H1 (cell line): ENCODE measurements around the gene CPNE4. TPM values are rescaled to one million over a fixed set of nuclear protein-coding genes. Genes with fewer than 3 reads are reported as not detected.
A peak's percentile ranks its signal among the peaks of the same experiment; 100 is the strongest.

Experiments
- CTCF ChIA-PET: fragments of 300-600 bp; sonication (Branson Sonifier 250); formaldehyde crosslinking; loops from one replicate; lab custom pipeline; 2021; ENCODE audit not compliant: partially characterized antibody; lab: Charles Lee
- POLR2A ChIA-PET: fragments of 300-600 bp; sonication (Branson Sonifier 250); formaldehyde crosslinking; loops from one replicate; lab custom pipeline; 2021; ENCODE audit warnings: inconsistent platforms; ENCODE audit not compliant: partially characterized antibody; lab: Charles Lee
- DNase-seq, 2 experiments: peaks; one replicate each; pipeline versions ENCODE4 v3.0.0 to v3.0.0-alpha.2; 2010 to 2022; ENCODE audit warnings: low spot score in 2 of 2, low read depth in 1 of 2, mixed read lengths in 1 of 2
- FAIRE-seq: peaks from 2 replicates; lab custom pipeline; 2011; peaks lifted over from hg19 to GRCh38; lab: Jason Lieb, UNC
- H2AFZ ChIP-seq: 2 replicates; pipeline ENCODE4 v1.8.1; 2012; ENCODE audit warnings: low read length, inconsistent platforms
- H2AK5ac ChIP-seq: 2 replicates; pipeline ENCODE4 v1.6.1; 2013; ENCODE audit warnings: low read depth, low read length
- H2BK120ac ChIP-seq: replicated peaks from 2 replicates; pipeline ENCODE3; 2013; ENCODE audit warnings: low read depth, low read length, inconsistent platforms
- H2BK12ac ChIP-seq: 2 replicates; pipeline ENCODE4 v1.6.1; 2013; ENCODE audit warnings: low read depth, low read length
- H2BK15ac ChIP-seq: 2 replicates; pipeline ENCODE4 v1.6.1; 2013; ENCODE audit warnings: low read length
- H2BK20ac ChIP-seq: 2 replicates; pipeline ENCODE4 v1.6.1; 2013; ENCODE audit warnings: low read length
- H2BK5ac ChIP-seq: 2 replicates; pipeline ENCODE4 v1.6.1; 2013; ENCODE audit warnings: low read depth, low read length
- H3K14ac ChIP-seq: 2 replicates; pipeline ENCODE4 v1.6.1; 2013; ENCODE audit warnings: inconsistent platforms; ENCODE audit not compliant: insufficient read length
- H3K18ac ChIP-seq: 2 replicates; pipeline ENCODE4 v1.6.1; 2013; ENCODE audit warnings: low read length; ENCODE audit errors: extremely low read depth
- H3K23ac ChIP-seq: 2 replicates; pipeline ENCODE4 v1.6.1; 2013; ENCODE audit warnings: inconsistent platforms; ENCODE audit not compliant: insufficient read length
- H3K23me2 ChIP-seq: 2 replicates; pipeline ENCODE4 v1.6.1; 2013; ENCODE audit warnings: low read depth, low read length
- H3K27ac ChIP-seq: 2 replicates; pipeline ENCODE4 v1.6.1; 2011; ENCODE audit warnings: low read depth, low read length, inconsistent platforms
- H3K27me3 ChIP-seq, 4 experiments: replicated peaks in 1 of 4; 1 replicate in 1 of 4; 2 replicates in 3 of 4; pipeline versions ENCODE4 v1.6.1 to v1.8.1; 2011 to 2013; ENCODE audit warnings: low read length in 3 of 4, mild to moderate bottlenecking in 3 of 4, inconsistent platforms in 2 of 4, mixed read lengths in 2 of 4, moderate library complexity in 1 of 4; ENCODE audit not compliant: control insufficient read depth in 3 of 4, insufficient read depth in 3 of 4; ENCODE audit errors: extremely low read depth in 1 of 4
- H3K36me3 ChIP-seq, 4 experiments: 2 replicates each; pipeline versions ENCODE4 v1.6.1 to v1.8.1; 2011 to 2013; ENCODE audit warnings: mild to moderate bottlenecking in 4 of 4, low read length in 3 of 4, moderate library complexity in 2 of 4, control low read depth in 1 of 4, inconsistent platforms in 1 of 4; ENCODE audit not compliant: insufficient read depth in 4 of 4, control insufficient read depth in 2 of 4
- H3K4ac ChIP-seq: replicated peaks from 2 replicates; pipeline ENCODE3; 2013; ENCODE audit warnings: low read length, low read depth, mixed read lengths, inconsistent platforms; ENCODE audit not compliant: insufficient read length
- H3K4me1 ChIP-seq, 4 experiments: replicated peaks in 1 of 4; 1 replicate in 1 of 4; 2 replicates in 3 of 4; pipeline versions ENCODE4 v1.6.1 to v1.8.1; 2011 to 2013; ENCODE audit warnings: low read length in 3 of 4, inconsistent platforms in 2 of 4, mixed read lengths in 1 of 4; ENCODE audit not compliant: insufficient read depth in 4 of 4, control insufficient read depth in 3 of 4
- H3K4me2 ChIP-seq, 2 experiments: 2 replicates each; pipeline versions ENCODE4 v1.6.1 to v1.8.1; 2011 to 2013; ENCODE audit warnings: low read depth in 2 of 2, low read length in 2 of 2, control low read depth in 1 of 2, inconsistent platforms in 1 of 2, mild to moderate bottlenecking in 1 of 2; ENCODE audit not compliant: insufficient read depth in 1 of 2
- H3K4me3 ChIP-seq, 4 experiments: fragments of 200-600, 300-600 bp in 1 of 4; sonication (generic), shearing (Covaris generic), sonication (Bioruptor Twin) in 1 of 4; 2 replicates each; pipeline versions ENCODE4 v1.5.1 to v1.8.1; 2011 to 2016; ENCODE audit warnings: low read length in 4 of 4, low read depth in 3 of 4, control low read depth in 2 of 4, inconsistent platforms in 2 of 4, mild to moderate bottlenecking in 2 of 4, mixed read lengths in 1 of 4, moderate library complexity in 1 of 4; ENCODE audit not compliant: insufficient read depth in 2 of 4; ENCODE audit errors: extremely low read depth in 1 of 4
- H3K56ac ChIP-seq: replicated peaks from 2 replicates; pipeline ENCODE3; 2013; ENCODE audit warnings: low read depth, mild to moderate bottlenecking, mixed read lengths, low read length, inconsistent platforms; ENCODE audit not compliant: insufficient read length
- H3K79me1 ChIP-seq: 2 replicates; pipeline ENCODE4 v1.6.1; 2013; ENCODE audit warnings: low read depth, low read length, control low read depth
- H3K79me2 ChIP-seq, 2 experiments: 2 replicates each; pipeline versions ENCODE4 v1.6.1 to v1.8.1; 2012 to 2013; ENCODE audit warnings: low read length in 2 of 2, mild to moderate bottlenecking in 2 of 2, inconsistent platforms in 1 of 2; ENCODE audit not compliant: insufficient read depth in 2 of 2, control insufficient read depth in 1 of 2
- H3K9ac ChIP-seq, 4 experiments: replicated peaks in 1 of 4; 1 replicate in 1 of 4; 2 replicates in 3 of 4; pipeline versions ENCODE4 v1.6.1 to v1.8.1; 2011 to 2013; ENCODE audit warnings: low read depth in 3 of 4, low read length in 3 of 4, control low read depth in 2 of 4, mild to moderate bottlenecking in 2 of 4, moderate library complexity in 2 of 4, inconsistent platforms in 1 of 4; ENCODE audit errors: extremely low read depth in 1 of 4
- H3K9me3 ChIP-seq, 2 experiments: 2 replicates each; pipeline versions ENCODE4 v1.6.1 to v1.8.1; 2012 to 2013; ENCODE audit warnings: mild to moderate bottlenecking in 2 of 2, moderate library complexity in 2 of 2, control low read depth in 1 of 2, inconsistent platforms in 1 of 2, low read depth in 1 of 2, low read length in 1 of 2, mixed read lengths in 1 of 2; ENCODE audit not compliant: insufficient read depth in 2 of 2
- H4K20me1 ChIP-seq, 2 experiments: replicated peaks in 1 of 2; 2 replicates each; pipeline versions ENCODE3 to v1.8.1; 2011 to 2013; ENCODE audit warnings: inconsistent platforms in 2 of 2, low read length in 2 of 2, mild to moderate bottlenecking in 1 of 2; ENCODE audit not compliant: insufficient read depth in 2 of 2, control insufficient read depth in 1 of 2
- H4K5ac ChIP-seq: 2 replicates; pipeline ENCODE4 v1.6.1; 2013; ENCODE audit warnings: low read length, low read depth, mixed read lengths, inconsistent platforms; ENCODE audit not compliant: insufficient read length
- H4K8ac ChIP-seq: 2 replicates; pipeline ENCODE4 v1.8.0; 2013; ENCODE audit warnings: mild to moderate bottlenecking, moderate library complexity, low read length, inconsistent platforms; ENCODE audit not compliant: insufficient read depth; ENCODE audit errors: extremely low read depth
- H4K91ac ChIP-seq: replicated peaks from 2 replicates; pipeline ENCODE3; 2013; ENCODE audit warnings: low read length, mixed read lengths, inconsistent platforms; ENCODE audit not compliant: insufficient read length
- POLR2A ChIP-seq, 2 experiments: IDR thresholded peaks; 1 replicate in 1 of 2; 2 replicates in 1 of 2; pipeline ENCODE4 v1.6.1; 2011; ENCODE audit warnings: low read depth in 2 of 2, low read length in 2 of 2, mild to moderate bottlenecking in 2 of 2; ENCODE audit errors: control extremely low read depth in 1 of 2
- WGBS, 2 experiments: shearing (Covaris generic) in 1 of 2; methylation state at CpG; one replicate each; pipeline versions ENCODE4 v1.1.6 to v1.1.7; 2013 to 2015; ENCODE audit warnings: low lambda C conversion rate in 2 of 2, mixed read lengths in 2 of 2, inconsistent platforms in 1 of 2, low coverage in 1 of 2, missing lambda C conversion rate in 1 of 2; ENCODE audit not compliant: insufficient replicate concordance in 2 of 2, insufficient coverage in 1 of 2, insufficient read length in 1 of 2; ENCODE audit errors: extremely low coverage in 1 of 2, missing lambda C conversion rate in 1 of 2; 5-methylcytosine and 5-hydroxymethylcytosine counted together
- polyA plus RNA-seq, 7 experiments: library from polyadenylated mRNA; depleted of rRNA in 3 of 7; stranded (reverse) in 5 of 7; unstranded in 2 of 7; fragments of >200 nt in 5 of 7; fragments of 200-250 nt in 2 of 7; gene quantifications; 1 replicate in 5 of 7; 2 replicates in 1 of 7; 4 replicates in 1 of 7; pipeline versions ENCODE4 v1.2.1 to v1.2.3, GENCODE V29; 2011 to 2013; ENCODE audit warnings: missing spikeins in 2 of 7, mixed read lengths in 2 of 7
- total RNA-seq: library from RNA; stranded (reverse); fragmentation: NEBNext Ultra II Directional; extraction: Animal tissue kit (Norgen Biotek cat#: 25700); gene quantifications from 2 replicates; pipeline ENCODE4 v1.2.1, GENCODE V29; 2021

The CPNE4 gene
- total and polyA plus RNA-seq, 2 of the 8 experiments (the other 6 are each of a cell fraction or from before 2014, with no cell fraction given): 0.82 to 3.8 TPM

- Histone ChIP-seq H3K4me3 (no peak overlapping the region), H3K14ac (no peak overlapping the region), H3K4ac (no peak overlapping the region), H3K27me3 (no peaks in the 10 kb centered on the region), H2AK5ac (no peak overlapping the region), H3K4me1 (peaks cover 0 to 3% (median 0%) of the 10 kb centered on the region in 4 experiments; a peak in 1 of 7 replicates), H2BK20ac (no peak overlapping the region), H4K20me1 (no peaks in the 10 kb centered on the region), H2AFZ (no peak overlapping the region), H3K27ac (no peak overlapping the region), H3K4me2 (no peak overlapping the region), H2BK12ac (no peak overlapping the region), H2BK5ac (no peak overlapping the region), H4K5ac (no peak overlapping the region), H3K9me3 (no peaks in the 10 kb centered on the region), H3K23ac (no peak overlapping the region), H3K9ac (no peak overlapping the region; a peak in 1 of 7 replicates), H3K56ac (no peak overlapping the region), H4K8ac (0 out of 2 replicates have a peak overlapping the region, but pooled peaks have one; percentile 19), H2BK15ac (no peak overlapping the region), H3K79me2 (no peaks in the 10 kb centered on the region), H3K18ac (no peak overlapping the region; the same call in 1 of the 2 replicates), H3K79me1 (no peaks in the 10 kb centered on the region), H3K36me3 (no peaks in the 10 kb centered on the region), H3K23me2 (no peaks in the 10 kb centered on the region), H4K91ac (no peak overlapping the region), H2BK120ac (no peak overlapping the region)
- FAIRE-seq: no peak
- 52% methylated on average over 3 of the region's 3 CpGs; no CpG with 5 or more reads in 1 of the 2 experiments for WGBS, 2 experiments
- no peak for DNase-seq
- CTCF ChIA-PET: interaction anchor here (1.0 to 6.2 kb wide), 5 partner anchors 9 to 225 kb away, joined by 3 to 30 read pairs (median 6); partner anchors contain the start of gene CPNE4
- POLR2A ChIA-PET: no interaction called here
- no peak for TF ChIP-seq POLR2A (IDR thresholded peaks at IDR 0.05; ENCODE audit: control extremely low read depth in 1 of 2, low read depth in 2 of 2, low read length in 2 of 2)
Observed at GRCh38 chr3:132020058-132020457, 14.8 kb downstream of the CPNE4 start.
